WTC11 (cell line): ENCODE data around the gene ABHD12. TPM values are rescaled to one million over a fixed set of nuclear protein-coding genes. Genes with fewer than 3 reads are reported as not detected.

Experiments
- ATAC-seq: fragments of 200-7000 bp; cut with Tn5 transposase; 2 replicates; pipeline ENCODE4 v1.10.0; 2021; ENCODE audit warnings: mild to moderate bottlenecking, moderate library complexity
- CTCF ChIA-PET: fragments of 300-600 bp; sonication (Branson Sonifier 250); formaldehyde crosslinking; loops from one replicate; lab custom pipeline; 2021; ENCODE audit warnings: antibody characterized with exemption; lab: Charles Lee
- POLR2A ChIA-PET: fragments of 350-600 bp; sonication (Branson Sonifier 250); formaldehyde crosslinking; loops from one replicate; lab custom pipeline; 2021; ENCODE audit warnings: antibody characterized with exemption; lab: Charles Lee
- DNase-seq: peaks from one replicate; pipeline ENCODE4 v3.0.0; 2021; ENCODE audit warnings: low spot score
- H3K27ac Mint-ChIP-seq: 2 replicates; pipeline ENCODE4 v1.8.0; 2021; ENCODE audit warnings: mixed read lengths
- H3K27me3 Mint-ChIP-seq: 2 replicates; pipeline ENCODE4 v1.8.0; 2021; ENCODE audit warnings: low read depth, mild to moderate bottlenecking, moderate library complexity, mixed read lengths
- H3K36me3 Mint-ChIP-seq: 2 replicates; pipeline ENCODE4 v1.8.0; 2021; ENCODE audit warnings: mixed read lengths
- H3K4me1 Mint-ChIP-seq: 2 replicates; pipeline ENCODE4 v1.8.0; 2022; ENCODE audit warnings: mixed read lengths
- H3K4me3 Mint-ChIP-seq: 2 replicates; pipeline ENCODE4 v1.8.0; 2021; ENCODE audit warnings: mild to moderate bottlenecking, moderate library complexity, mixed read lengths
- H3K9me3 Mint-ChIP-seq: 2 replicates; pipeline ENCODE4 v1.8.0; 2021; ENCODE audit warnings: mixed read lengths
- ELF4 ChIP-seq: sonication (generic); formaldehyde crosslinking; IDR thresholded peaks from 2 replicates; pipeline ENCODE4 v1.8.1; 2022; ENCODE audit warnings: low read depth, mild to moderate bottlenecking, moderate library complexity, missing genetic modification reagents
- ETV6 ChIP-seq: sonication (generic); formaldehyde crosslinking; IDR thresholded peaks from 2 replicates; pipeline ENCODE4 v1.8.1; 2022; ENCODE audit warnings: mild to moderate bottlenecking, missing genetic modification reagents
- FOXP1 ChIP-seq: sonication (generic); formaldehyde crosslinking; IDR thresholded peaks from 2 replicates; pipeline ENCODE4 v1.8.0; 2022; ENCODE audit warnings: missing genetic modification reagents, mild to moderate bottlenecking, moderate library complexity, borderline replicate concordance
- GABPB1 ChIP-seq: sonication (generic); formaldehyde crosslinking; IDR thresholded peaks from 2 replicates; pipeline ENCODE4 v1.8.1; 2023; ENCODE audit warnings: mild to moderate bottlenecking, missing genetic modification reagents
- JUN ChIP-seq: sonication (generic); formaldehyde crosslinking; IDR thresholded peaks from 2 replicates; pipeline ENCODE4 v1.8.0; 2023; ENCODE audit warnings: mild to moderate bottlenecking, missing genetic modification reagents
- NFE2L1 ChIP-seq: sonication (generic); formaldehyde crosslinking; IDR thresholded peaks from 2 replicates; pipeline ENCODE4 v1.8.1; 2023; ENCODE audit warnings: missing genetic modification reagents
- TCF7 ChIP-seq: sonication (generic); formaldehyde crosslinking; IDR thresholded peaks from 2 replicates; pipeline ENCODE4 v1.8.0; 2022; ENCODE audit warnings: mild to moderate bottlenecking, low read depth, missing genetic modification reagents, moderate library complexity
- TEAD4 ChIP-seq: sonication (generic); formaldehyde crosslinking; IDR thresholded peaks from 2 replicates; pipeline ENCODE4 v1.8.0; 2022; ENCODE audit warnings: mild to moderate bottlenecking, missing genetic modification reagents
- ZBTB21 ChIP-seq: sonication (generic); formaldehyde crosslinking; IDR thresholded peaks from 2 replicates; pipeline ENCODE4 v1.8.1; 2023; ENCODE audit warnings: mild to moderate bottlenecking, missing genetic modification reagents, borderline replicate concordance
- ZNF138 ChIP-seq: sonication (generic); formaldehyde crosslinking; conservative IDR thresholded peaks from 2 replicates; pipeline ENCODE4 v1.8.1; 2022; ENCODE audit warnings: mild to moderate bottlenecking, moderate library complexity, missing genetic modification reagents
- ZNF317 ChIP-seq: sonication (generic); formaldehyde crosslinking; IDR thresholded peaks from 2 replicates; pipeline ENCODE4 v1.8.1; 2023; ENCODE audit warnings: low read depth, mild to moderate bottlenecking, moderate library complexity, missing genetic modification reagents, borderline replicate concordance
- ZNF396 ChIP-seq: fragments of 250-450 bp; sonication (Bioruptor Pico); IDR thresholded peaks from 2 replicates; pipeline ENCODE4 v1.8.0; 2021; ENCODE audit warnings: mild to moderate bottlenecking, moderate library complexity, borderline replicate concordance
- ZNF416 ChIP-seq: fragments of 250-450 bp; sonication (Bioruptor Pico); IDR thresholded peaks from 2 replicates; pipeline ENCODE4 v1.9.0; 2021; ENCODE audit warnings: mild to moderate bottlenecking, inconsistent platforms
- ZNF423 ChIP-seq: fragments of 250-450 bp; sonication (Bioruptor Pico); IDR thresholded peaks from 2 replicates; pipeline ENCODE4 v2.1.2; 2022; ENCODE audit warnings: mild to moderate bottlenecking, moderate library complexity
- ZNF425 ChIP-seq: fragments of 250-450 bp; sonication (Bioruptor Pico); conservative IDR thresholded peaks from 2 replicates; pipeline ENCODE4 v1.9.0; 2021; ENCODE audit warnings: mild to moderate bottlenecking
- total RNA-seq: library from RNA; stranded (reverse); gene quantifications from 3 replicates; pipeline ENCODE4 v1.2.3, GENCODE V29; 2021
- TF ChIP-seq, protein P1 (sequence below): sonication (generic); formaldehyde crosslinking; IDR thresholded peaks from 2 replicates; pipeline ENCODE4 v1.8.1; 2023; ENCODE audit warnings: mild to moderate bottlenecking, missing genetic modification reagents, moderate library complexity
- TF ChIP-seq, protein P2 (sequence below): sonication (generic); formaldehyde crosslinking; IDR thresholded peaks from 2 replicates; pipeline ENCODE4 v1.8.1; 2023; ENCODE audit warnings: mild to moderate bottlenecking, moderate library complexity, missing genetic modification reagents
- TF ChIP-seq, protein P3 (sequence below): sonication (generic); formaldehyde crosslinking; conservative IDR thresholded peaks from 2 replicates; pipeline ENCODE4 v1.8.1; 2022; ENCODE audit warnings: mild to moderate bottlenecking, missing genetic modification reagents
- TF ChIP-seq, protein P4 (sequence below): sonication (generic); formaldehyde crosslinking; IDR thresholded peaks from 2 replicates; pipeline ENCODE4 v1.8.0; 2022; ENCODE audit warnings: missing genetic modification reagents
- TF ChIP-seq, protein P5 (sequence below): sonication (generic); formaldehyde crosslinking; IDR thresholded peaks from 2 replicates; pipeline ENCODE4 v1.8.0; 2022; ENCODE audit warnings: mild to moderate bottlenecking, missing genetic modification reagents

ABHD12 gene
- total RNA-seq, 1 experiment from 2014 or later: 63.1 TPM

DNA sequence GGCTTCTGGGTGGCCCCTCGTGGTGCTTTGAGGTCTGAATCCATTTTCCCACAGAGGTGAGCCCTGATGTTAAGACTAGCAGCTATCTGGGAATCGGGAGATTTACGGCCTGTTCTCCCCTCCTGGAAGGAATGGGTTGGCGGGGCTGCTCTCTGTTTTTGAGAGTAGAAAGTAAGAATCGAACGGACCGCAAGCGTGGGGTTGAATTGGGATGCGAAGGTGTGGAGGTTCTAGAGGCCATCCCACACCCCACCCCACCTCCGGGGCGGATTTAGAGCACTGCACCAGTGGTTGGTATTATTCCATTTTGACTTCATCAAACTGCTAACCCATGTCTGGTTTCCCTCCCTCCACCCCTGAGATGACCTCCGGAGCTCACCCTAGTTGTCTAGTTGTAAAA is 131.3 kb downstream of the ABHD12 start:
- Mint-ChIP-seq H3K27ac (no peak overlapping the region), H3K36me3 (peaks cover 50% of the 10 kb centered on the region), H3K4me1 (no peaks in the 10 kb centered on the region), H3K27me3 (no peaks in the 10 kb centered on the region), H3K9me3 (peaks cover 27% of the 10 kb centered on the region), H3K4me3 (no peak overlapping the region)
- TF ChIP-seq, protein P1, sequence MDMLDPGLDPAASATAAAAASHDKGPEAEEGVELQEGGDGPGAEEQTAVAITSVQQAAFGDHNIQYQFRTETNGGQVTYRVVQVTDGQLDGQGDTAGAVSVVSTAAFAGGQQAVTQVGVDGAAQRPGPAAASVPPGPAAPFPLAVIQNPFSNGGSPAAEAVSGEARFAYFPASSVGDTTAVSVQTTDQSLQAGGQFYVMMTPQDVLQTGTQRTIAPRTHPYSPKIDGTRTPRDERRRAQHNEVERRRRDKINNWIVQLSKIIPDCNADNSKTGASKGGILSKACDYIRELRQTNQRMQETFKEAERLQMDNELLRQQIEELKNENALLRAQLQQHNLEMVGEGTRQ (CRISPR knock-in tag): no peak
- TF ChIP-seq ZNF423 (CRISPR knock-in tag) (no peak), ZNF317 (CRISPR knock-in tag) (no peak), TCF7 (CRISPR knock-in tag) (no peak), ZNF138 (CRISPR knock-in tag) (no peak), TEAD4 (CRISPR knock-in tag) (no peak), GABPB1 (no peak), ELF4 (CRISPR knock-in tag) (no peak), NFE2L1 (CRISPR knock-in tag) (no peak), ZNF396 (CRISPR knock-in tag) (no peak), JUN (no peak), FOXP1 (CRISPR knock-in tag) (no peak), ZNF416 (CRISPR knock-in tag) (no peak), ZNF425 (CRISPR knock-in tag) (no peak), ETV6 (CRISPR knock-in tag) (no peak), ZBTB21 (CRISPR knock-in tag) (no peak)
- TF ChIP-seq, protein P2, sequence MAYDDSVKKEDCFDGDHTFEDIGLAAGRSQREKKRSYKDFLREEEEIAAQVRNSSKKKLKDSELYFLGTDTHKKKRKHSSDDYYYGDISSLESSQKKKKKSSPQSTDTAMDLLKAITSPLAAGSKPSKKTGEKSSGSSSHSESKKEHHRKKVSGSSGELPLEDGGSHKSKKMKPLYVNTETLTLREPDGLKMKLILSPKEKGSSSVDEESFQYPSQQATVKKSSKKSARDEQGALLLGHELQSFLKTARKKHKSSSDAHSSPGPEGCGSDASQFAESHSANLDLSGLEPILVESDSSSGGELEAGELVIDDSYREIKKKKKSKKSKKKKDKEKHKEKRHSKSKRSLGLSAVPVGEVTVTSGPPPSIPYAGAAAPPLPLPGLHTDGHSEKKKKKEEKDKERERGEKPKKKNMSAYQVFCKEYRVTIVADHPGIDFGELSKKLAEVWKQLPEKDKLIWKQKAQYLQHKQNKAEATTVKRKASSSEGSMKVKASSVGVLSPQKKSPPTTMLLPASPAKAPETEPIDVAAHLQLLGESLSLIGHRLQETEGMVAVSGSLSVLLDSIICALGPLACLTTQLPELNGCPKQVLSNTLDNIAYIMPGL: no peak
- TF ChIP-seq, protein P3, sequence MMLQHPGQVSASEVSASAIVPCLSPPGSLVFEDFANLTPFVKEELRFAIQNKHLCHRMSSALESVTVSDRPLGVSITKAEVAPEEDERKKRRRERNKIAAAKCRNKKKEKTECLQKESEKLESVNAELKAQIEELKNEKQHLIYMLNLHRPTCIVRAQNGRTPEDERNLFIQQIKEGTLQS (CRISPR knock-in tag): no peak
- TF ChIP-seq, protein P4, sequence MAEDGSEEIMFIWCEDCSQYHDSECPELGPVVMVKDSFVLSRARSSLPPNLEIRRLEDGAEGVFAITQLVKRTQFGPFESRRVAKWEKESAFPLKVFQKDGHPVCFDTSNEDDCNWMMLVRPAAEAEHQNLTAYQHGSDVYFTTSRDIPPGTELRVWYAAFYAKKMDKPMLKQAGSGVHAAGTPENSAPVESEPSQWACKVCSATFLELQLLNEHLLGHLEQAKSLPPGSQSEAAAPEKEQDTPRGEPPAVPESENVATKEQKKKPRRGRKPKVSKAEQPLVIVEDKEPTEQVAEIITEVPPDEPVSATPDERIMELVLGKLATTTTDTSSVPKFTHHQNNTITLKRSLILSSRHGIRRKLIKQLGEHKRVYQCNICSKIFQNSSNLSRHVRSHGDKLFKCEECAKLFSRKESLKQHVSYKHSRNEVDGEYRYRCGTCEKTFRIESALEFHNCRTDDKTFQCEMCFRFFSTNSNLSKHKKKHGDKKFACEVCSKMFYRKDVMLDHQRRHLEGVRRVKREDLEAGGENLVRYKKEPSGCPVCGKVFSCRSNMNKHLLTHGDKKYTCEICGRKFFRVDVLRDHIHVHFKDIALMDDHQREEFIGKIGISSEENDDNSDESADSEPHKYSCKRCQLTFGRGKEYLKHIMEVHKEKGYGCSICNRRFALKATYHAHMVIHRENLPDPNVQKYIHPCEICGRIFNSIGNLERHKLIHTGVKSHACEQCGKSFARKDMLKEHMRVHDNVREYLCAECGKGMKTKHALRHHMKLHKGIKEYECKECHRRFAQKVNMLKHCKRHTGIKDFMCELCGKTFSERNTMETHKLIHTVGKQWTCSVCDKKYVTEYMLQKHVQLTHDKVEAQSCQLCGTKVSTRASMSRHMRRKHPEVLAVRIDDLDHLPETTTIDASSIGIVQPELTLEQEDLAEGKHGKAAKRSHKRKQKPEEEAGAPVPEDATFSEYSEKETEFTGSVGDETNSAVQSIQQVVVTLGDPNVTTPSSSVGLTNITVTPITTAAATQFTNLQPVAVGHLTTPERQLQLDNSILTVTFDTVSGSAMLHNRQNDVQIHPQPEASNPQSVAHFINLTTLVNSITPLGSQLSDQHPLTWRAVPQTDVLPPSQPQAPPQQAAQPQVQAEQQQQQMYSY: no peak
- TF ChIP-seq, protein P5, sequence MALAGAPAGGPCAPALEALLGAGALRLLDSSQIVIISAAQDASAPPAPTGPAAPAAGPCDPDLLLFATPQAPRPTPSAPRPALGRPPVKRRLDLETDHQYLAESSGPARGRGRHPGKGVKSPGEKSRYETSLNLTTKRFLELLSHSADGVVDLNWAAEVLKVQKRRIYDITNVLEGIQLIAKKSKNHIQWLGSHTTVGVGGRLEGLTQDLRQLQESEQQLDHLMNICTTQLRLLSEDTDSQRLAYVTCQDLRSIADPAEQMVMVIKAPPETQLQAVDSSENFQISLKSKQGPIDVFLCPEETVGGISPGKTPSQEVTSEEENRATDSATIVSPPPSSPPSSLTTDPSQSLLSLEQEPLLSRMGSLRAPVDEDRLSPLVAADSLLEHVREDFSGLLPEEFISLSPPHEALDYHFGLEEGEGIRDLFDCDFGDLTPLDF (CRISPR knock-in tag): no peak
- ATAC-seq: no peak
- ChIA-PET CTCF (interaction anchor here (2.6 kb wide), 1 partner anchor 12 kb away, joined by 7 read pairs; the partner anchor contains the start of gene PYGB), POLR2A (no interaction called here)
- DNase-seq: no peak
